GM12873 (cell line): Measurements from ENCODE around the gene OVOL2.

Source experiments
- TF ChIP-seq, protein P1 (sequence below): IDR thresholded peaks from 2 replicates; pipeline ENCODE4 v1.5.1; 2012; ENCODE audit warnings: low read depth, mild to moderate bottlenecking, moderate library complexity, low read length, control low read depth; ENCODE audit not compliant: insufficient read depth; ENCODE audit errors: missing control alignments

OVOL2 gene

DNA sequence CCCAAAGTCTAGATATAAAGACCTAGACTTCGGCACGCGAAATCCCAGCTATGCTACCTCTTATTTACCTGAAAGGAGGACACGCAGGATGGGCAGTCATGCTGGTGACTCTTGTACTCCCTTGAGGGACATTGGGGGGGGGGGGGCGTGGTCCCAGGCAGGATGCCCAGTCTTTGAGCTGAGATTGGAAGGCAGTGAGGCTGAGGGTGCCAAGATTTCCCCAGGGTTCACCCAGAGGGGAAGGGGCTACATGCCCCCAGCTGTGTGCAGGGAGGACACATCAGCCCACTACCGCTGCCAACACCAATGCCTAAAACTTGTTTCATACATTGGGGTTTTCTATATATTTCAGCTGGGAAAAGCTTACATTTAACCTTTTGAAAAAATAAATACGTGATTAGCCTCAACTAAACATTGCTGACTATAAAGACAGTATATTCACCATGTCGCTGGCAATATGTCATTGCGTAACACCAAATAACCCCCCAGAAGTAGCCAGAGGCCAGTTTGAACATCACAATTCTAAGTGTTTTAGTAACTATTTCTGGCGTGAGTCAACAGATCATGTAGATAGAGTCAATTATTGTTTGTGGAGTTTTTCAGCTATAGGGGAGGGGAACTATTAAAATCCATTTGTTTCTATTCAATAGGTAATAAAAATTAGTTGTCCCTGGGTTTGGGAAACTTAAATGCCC lies 67.3 kb downstream of the OVOL2 start:
- TF ChIP-seq, protein P1, sequence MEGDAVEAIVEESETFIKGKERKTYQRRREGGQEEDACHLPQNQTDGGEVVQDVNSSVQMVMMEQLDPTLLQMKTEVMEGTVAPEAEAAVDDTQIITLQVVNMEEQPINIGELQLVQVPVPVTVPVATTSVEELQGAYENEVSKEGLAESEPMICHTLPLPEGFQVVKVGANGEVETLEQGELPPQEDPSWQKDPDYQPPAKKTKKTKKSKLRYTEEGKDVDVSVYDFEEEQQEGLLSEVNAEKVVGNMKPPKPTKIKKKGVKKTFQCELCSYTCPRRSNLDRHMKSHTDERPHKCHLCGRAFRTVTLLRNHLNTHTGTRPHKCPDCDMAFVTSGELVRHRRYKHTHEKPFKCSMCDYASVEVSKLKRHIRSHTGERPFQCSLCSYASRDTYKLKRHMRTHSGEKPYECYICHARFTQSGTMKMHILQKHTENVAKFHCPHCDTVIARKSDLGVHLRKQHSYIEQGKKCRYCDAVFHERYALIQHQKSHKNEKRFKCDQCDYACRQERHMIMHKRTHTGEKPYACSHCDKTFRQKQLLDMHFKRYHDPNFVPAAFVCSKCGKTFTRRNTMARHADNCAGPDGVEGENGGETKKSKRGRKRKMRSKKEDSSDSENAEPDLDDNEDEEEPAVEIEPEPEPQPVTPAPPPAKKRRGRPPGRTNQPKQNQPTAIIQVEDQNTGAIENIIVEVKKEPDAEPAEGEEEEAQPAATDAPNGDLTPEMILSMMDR, result no peak

DNA sequence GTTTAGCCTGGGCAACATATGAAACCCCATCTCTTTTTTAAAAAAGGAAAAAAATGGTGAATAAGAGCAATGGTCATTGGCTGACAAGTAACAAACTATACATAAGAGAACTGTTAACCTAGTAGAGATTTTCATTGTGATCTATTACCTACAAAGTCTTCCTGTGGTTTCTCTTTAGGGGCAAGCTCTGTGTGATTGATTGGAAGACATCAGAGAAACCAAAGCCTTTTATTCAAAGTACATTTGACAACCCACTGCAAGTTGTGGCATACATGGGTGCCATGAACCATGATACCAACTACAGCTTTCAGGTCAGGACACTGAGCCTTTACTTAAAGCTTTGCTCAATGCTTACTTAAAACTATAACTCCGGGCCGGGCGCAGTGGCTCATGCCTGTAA lies 69.7 kb downstream of the OVOL2 start:
- TF ChIP-seq, protein P1, result no peak

DNA sequence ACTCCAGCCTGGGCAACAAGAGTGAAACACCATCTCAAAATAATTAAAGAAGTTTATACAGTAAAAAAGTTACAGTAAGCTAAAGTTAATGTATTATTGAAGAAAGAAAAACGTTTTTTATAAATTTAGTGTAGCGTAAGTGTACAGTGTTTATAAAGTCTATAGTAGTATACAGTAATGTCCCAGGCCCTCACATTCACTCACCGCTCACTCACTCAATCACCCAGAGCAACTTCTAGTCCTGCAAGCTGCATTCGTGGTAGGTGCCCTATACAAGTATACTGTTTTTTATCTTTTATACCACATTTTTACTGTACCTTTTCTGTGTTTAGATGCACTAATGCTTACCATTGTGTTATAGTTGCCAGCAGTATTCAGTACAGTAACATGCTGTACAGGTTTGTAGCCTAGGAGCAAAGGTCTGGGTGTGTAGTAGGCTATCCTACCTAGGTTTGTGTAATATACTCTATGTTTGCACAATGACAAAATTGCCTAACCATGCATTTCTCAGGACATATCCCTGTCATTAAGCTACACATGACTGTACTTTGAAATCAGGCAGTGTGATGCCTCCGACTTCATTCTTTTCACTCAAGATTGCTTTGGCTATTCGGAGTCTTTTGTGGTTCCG lies 72.2 kb downstream of the OVOL2 start:
- TF ChIP-seq, protein P1, result no peak

DNA sequence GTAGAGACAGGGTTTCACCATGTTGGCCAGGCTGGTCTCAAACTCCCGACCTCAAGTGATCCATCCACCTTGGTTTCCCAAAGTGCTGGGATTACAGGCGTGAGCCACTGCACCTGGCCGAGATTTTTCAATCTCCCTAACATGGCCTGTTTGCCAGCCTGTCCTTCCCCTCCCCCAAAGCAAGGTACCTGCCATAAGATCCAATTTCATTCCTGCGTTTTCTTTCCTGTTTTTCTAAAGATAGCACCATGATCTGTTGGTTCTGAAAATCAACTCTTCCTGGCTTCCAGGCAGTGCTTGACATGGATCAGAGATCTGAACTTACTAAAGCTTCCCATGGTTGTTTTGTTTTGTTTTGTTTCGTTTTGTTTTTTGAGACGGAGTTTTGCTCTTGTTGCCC lies 81.4 kb downstream of the OVOL2 start:
- TF ChIP-seq, protein P1, result no peak
